NCI-H187 treated with DMSO at 0.1 percent for 48 hours (cell line): ENCODE data around the gene TET3.

Source experiments
- DNase-seq: peaks from one replicate; lab custom pipeline; 2025; lab: John Stamatoyannopoulos, UW

Gene TET3

GRCh38 chr2:73987109-73987947 is 2.6 kb downstream of the TET3 start:
- DNase-seq: no peak

DNA sequence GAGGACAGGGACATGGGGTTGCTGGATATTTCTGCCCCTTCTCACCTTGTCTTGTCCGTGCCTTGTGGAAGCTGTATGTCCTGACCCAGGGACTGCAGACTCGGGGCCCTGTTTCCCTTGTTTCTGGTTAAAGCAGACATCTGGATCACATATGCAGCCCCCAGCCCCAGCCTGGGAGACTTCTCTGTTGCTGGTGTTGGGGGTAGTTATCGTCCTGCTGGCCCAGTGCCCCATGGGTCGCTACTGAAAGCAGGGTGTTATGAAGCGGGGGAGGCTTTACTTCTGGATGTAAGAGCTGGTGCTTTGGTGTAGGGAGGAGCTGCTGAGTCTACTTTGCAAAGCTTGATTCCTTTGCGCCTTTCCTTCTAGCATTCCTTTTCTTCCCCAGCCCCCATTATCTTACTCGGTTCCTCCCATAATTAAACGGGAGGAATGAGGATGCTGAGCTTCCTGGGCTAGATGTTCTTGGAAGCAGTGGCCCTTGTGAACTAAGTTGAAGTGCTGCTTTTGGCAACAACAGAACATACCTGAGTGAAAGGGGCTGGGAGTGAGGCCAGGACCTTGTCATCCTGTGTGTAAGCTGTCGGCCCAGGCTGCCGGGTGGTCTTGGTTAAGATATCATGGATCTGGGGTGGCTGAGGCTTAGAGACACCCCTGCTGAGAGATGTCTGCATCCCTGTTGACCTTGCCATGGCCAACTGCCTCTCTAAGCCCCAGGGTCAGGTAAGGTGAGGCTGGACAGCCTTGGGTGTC is 3.4 kb downstream of the TET3 start:
- no peak for DNase-seq

- DNase-seq: no peak
Observed at GRCh38 chr2:73989972-73990371, 5.3 kb downstream of the TET3 start.

- no peak for DNase-seq
Observed at GRCh38 chr2:73990531-73990930, 5.8 kb downstream of the TET3 start.

GRCh38 chr2:73992036-73992435 is 7.3 kb downstream of the TET3 start:
- DNase-seq: no peak

DNA sequence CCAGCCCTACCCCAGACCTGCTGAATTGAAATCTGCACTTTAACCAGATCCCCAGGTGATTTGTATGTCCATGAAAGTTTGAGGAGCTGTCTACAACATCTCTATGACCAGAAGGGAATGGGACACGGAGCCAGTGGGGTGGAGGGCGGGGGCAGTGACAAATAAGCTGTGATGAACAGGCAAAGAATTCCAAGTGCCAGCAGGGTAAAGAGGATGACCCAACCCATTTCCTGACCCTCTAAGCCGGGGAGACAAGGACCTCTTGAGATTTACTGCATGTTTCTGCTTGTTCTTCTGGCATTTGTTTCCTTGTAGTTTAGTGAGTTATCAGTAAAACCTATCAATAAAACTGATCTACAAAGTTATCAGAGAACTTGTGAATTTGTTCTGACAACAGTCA is 8.7 kb downstream of the TET3 start:
- DNase-seq: no peak

- DNase-seq: no peak
Observed at GRCh38 chr2:73993778-73994177, 9.1 kb downstream of the TET3 start.

DNA sequence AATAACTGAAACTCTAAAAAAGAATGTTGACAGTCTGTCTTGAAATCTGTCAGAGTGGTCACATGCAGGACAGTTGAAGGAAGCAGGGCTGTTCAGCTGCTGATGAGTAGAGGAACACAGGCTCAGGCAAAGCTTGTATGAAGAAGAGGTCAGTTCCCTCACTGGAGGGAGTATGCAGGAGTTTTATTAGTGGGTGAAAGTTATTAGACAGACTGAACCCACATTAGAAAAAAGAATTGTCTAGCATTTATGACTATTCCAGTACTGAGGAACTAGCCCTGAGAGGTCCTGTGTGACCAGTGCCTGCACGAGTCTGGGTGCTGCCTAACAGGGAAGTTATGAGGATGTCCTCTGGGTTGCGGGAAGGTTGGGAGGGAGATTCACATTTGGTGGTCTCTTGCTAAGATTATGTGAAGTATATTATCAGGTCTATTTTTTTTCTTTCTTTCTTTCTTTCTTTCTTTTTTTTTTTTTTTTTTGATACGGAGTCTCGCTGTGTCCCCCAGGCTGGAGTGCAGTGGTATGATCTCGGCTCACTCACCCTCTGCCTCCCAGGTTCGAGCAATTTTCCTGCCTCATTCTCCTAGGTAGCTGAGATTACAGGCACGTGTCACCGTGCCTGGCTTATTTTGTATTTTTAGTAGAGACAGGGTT is 9.6 kb downstream of the TET3 start:
- no peak for DNase-seq

DNA sequence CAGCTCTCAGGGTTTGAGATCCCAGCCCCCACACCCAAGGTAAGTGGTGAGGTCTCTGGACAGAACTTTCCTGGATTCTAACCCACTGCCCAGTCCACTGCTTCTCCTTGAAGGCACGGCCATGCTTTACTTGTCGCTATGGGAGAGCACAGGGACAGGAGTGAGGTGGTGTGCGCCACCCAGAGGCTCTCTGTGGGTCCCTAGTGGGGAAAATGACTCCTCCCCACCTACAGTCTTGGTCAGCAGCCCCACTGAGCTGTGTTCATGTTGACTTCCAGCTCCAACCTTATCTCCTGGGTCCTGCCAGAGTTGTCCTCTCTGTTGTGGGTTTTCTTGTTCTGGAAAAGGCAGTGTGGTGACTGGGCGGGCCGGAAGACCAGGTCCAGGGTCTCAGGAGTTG is 11.1 kb downstream of the TET3 start:
- no peak for DNase-seq

- DNase-seq: no peak
Observed at GRCh38 chr2:73997813-73998212, 13.1 kb downstream of the TET3 start.

DNA sequence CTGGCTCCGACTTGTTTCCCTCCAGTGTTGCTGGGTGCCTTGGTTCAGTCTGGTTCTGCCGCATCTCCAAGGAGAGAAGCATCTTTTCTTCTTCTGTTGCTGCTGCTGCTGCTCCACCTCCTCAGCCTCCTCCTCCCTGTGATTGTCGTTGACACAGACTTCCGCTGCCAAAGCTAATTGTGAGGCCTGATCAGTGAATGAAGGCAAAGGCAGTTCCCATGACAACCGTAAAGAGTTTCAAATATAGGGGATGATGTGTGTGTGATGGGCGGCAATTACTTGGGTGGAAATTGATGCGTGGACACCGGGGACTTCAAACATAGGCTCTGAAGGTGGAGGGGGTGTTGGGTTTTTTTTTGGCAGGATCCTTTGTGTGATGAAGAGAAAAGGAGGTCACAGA is 13.7 kb downstream of the TET3 start:
- DNase-seq: no peak

DNA sequence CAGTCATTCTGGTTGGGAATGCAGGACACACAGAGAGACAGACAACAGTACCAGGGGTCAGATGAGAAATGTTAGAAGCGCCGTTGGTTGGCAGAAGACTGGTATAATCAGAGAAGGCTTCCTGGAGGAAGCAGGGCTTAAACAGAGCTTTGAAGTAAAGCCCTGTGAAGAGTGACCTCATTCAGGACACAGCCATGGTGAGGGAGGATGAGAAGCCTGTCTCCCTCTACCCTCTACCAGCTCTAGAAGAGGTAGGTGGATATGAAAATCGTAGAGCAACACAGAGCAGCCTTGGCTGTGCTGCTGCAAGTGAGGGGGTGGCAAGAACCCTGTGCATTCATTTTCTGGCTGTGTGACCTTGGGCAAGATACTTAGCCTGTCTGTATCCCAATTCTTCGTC is 14.2 kb downstream of the TET3 start:
- no peak for DNase-seq

- DNase-seq: no peak
Observed at GRCh38 chr2:73999881-74000597, 15.3 kb downstream of the TET3 start.

DNA sequence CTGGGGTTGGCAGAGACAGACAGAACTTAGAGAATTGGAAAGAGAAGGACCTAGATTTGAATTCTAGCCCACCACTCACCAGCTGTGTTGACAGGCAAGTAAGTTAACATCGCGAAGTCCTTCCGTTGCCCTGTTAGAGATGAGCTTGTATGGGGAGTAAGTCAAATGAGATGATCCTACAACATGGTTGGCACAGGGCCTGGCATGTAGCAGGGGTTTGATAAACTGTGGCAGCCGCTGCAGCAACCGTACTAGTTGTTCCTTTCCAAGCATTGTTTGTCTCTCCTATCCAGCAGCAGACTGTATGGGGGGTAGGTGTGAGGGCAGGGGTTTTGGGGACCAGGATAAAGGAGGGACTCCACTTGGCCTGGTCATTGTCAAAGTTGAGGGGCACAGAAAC is 16.0 kb downstream of the TET3 start:
- DNase-seq: no peak

DNA sequence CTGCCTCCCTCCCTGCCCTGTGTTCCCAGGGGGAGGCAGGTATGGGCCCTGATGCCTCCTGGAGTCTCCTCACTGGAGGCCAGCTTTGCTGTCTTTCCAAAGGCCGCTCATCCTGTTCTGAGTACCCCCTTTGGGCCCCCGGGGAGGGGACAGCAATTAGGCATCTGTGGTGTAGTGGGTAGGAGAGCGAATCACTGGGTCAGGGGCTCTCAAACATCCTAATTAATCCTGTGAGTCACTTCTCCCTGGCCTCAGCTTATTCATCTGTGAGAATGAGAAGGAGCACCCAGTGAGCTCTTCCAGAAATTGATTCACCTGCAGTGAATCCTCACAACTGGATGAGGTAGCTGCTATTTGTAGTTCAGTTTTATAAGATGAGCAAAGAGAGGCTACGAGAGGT is 16.4 kb downstream of the TET3 start:
- no peak for DNase-seq

- DNase-seq: no peak
Observed at GRCh38 chr2:74001781-74002504, 17.2 kb downstream of the TET3 start.

DNA sequence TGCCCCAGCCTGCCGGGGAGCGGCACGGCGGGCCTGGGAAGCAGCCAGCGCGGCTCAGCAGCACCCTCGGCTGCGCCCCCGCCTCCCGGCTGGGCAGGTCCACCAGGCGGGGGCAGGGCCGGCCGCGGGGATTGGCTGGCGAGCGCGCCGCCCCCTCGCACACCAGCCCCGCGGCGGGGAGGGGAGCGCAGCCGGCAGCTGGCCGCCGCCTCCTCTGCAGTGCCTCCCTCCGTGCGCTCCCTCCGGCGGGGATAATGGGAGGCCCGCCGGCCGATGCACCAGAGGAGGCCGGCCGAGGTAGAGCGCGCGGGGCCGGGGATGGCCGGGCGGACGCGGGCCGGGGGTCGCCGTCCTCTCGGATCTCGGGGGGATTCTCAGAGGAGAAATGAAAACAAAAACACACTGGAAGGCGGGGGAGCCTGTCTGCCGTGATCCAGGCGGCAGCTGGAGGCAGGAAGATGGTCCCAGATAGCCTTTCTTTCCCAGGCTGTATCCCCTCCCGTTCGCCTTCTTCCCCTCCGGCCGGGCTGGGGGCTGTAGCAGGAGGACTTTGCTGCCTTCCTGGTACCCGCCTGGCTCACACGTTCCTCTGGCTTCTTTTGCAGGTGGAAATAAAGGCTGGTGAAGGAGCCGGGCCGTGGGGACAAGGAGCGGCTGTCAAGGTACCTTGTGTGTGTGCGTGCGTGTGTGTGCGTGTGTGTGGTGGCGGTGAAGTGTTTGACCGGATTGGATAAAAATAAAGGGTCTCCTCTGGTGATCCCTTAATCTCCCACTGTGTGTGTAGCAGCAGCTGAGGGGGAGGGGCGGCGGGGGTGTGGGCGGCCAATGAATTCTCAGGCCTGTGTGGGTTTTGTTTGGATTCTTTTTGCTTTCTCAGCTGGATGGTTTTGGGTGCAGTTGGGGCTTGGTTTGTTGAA is 18.1 kb downstream of the TET3 start:
- DNase-seq: no peak

GRCh38 chr2:74003494-74004211 is 18.9 kb downstream of the TET3 start:
- DNase-seq: no peak

GRCh38 chr2:74004212-74005182 is 19.8 kb downstream of the TET3 start:
- no peak for DNase-seq
